H9 (cell line): ENCODE measurements around the gene LRRC45. TPM values are rescaled to one million over a fixed set of nuclear protein-coding genes. Genes with fewer than 3 reads are reported as not detected.

ENCODE experiments used
- DNase-seq: peaks from one replicate; pipeline ENCODE4 v3.0.0-alpha.2; 2017
- H2AFZ ChIP-seq: one replicate; pipeline ENCODE4 v1.6.1; 2013; ENCODE audit warnings: mild to moderate bottlenecking, low read length, control low read depth, moderate library complexity
- H2AK5ac ChIP-seq: 2 replicates; pipeline ENCODE4 v1.6.1; 2013; ENCODE audit warnings: low read length, control low read depth, mixed read lengths; ENCODE audit not compliant: insufficient read length
- H2BK120ac ChIP-seq: one replicate; pipeline ENCODE4 v1.6.1; 2013; ENCODE audit warnings: low read depth, mild to moderate bottlenecking, low read length, control low read depth, inconsistent platforms; ENCODE audit not compliant: poor library complexity, severe bottlenecking
- H2BK12ac ChIP-seq: 2 replicates; pipeline ENCODE4 v1.6.1; 2013; ENCODE audit warnings: low read length, control low read depth, mixed read lengths, low read depth; ENCODE audit not compliant: insufficient read length
- H2BK15ac ChIP-seq: 2 replicates; pipeline ENCODE4 v1.6.1; 2013; ENCODE audit warnings: low read depth, low read length, control low read depth
- H2BK20ac ChIP-seq: one replicate; pipeline ENCODE4 v1.6.1; 2013; ENCODE audit warnings: low read depth, mild to moderate bottlenecking, low read length, control low read depth, inconsistent platforms; ENCODE audit not compliant: poor library complexity, severe bottlenecking
- H2BK5ac ChIP-seq: 2 replicates; pipeline ENCODE4 v1.6.1; 2013; ENCODE audit warnings: low read length, control low read depth, mixed read lengths; ENCODE audit not compliant: insufficient read length
- H3K14ac ChIP-seq: 2 replicates; pipeline ENCODE4 v1.6.1; 2013; ENCODE audit warnings: low read length, control low read depth; ENCODE audit not compliant: insufficient read depth
- H3K18ac ChIP-seq: 2 replicates; pipeline ENCODE4 v1.6.1; 2013; ENCODE audit warnings: low read depth, mild to moderate bottlenecking, mixed read lengths, low read length, control low read depth; ENCODE audit not compliant: insufficient read length
- H3K23ac ChIP-seq: 2 replicates; pipeline ENCODE4 v1.6.1; 2013; ENCODE audit warnings: low read length, control low read depth, mixed read lengths, low read depth; ENCODE audit not compliant: insufficient read length
- H3K23me2 ChIP-seq: 2 replicates; pipeline ENCODE4 v1.6.1; 2013; ENCODE audit warnings: low read depth, mild to moderate bottlenecking, mixed read lengths, low read length, control low read depth; ENCODE audit not compliant: insufficient read length, poor library complexity, severe bottlenecking
- H3K27ac ChIP-seq: 2 replicates; pipeline ENCODE4 v1.5.1; 2013; ENCODE audit warnings: low read length, control low read depth, mixed read lengths, low read depth; ENCODE audit not compliant: insufficient read length
- H3K27me3 ChIP-seq: 2 replicates; pipeline ENCODE4 v1.6.1; 2013; ENCODE audit warnings: low read length, control low read depth, inconsistent platforms; ENCODE audit not compliant: insufficient read depth
- H3K4ac ChIP-seq: 2 replicates; pipeline ENCODE4 v1.6.1; 2013; ENCODE audit warnings: low read depth, mild to moderate bottlenecking, control low read depth, inconsistent platforms, low read length, moderate library complexity
- H3K4me1 ChIP-seq: 2 replicates; pipeline ENCODE4 v1.6.1; 2013; ENCODE audit warnings: low read length, control low read depth, inconsistent platforms; ENCODE audit not compliant: insufficient read depth
- H3K4me2 ChIP-seq: 2 replicates; pipeline ENCODE4 v1.6.1; 2013; ENCODE audit warnings: low read length, control low read depth, mixed read lengths; ENCODE audit not compliant: insufficient read length, insufficient read depth
- H3K56ac ChIP-seq: 2 replicates; pipeline ENCODE4 v1.6.1; 2013; ENCODE audit warnings: low read depth, mild to moderate bottlenecking, mixed read lengths, low read length, control low read depth; ENCODE audit not compliant: insufficient read length
- H3K79me1 ChIP-seq: 2 replicates; pipeline ENCODE4 v1.6.1; 2013; ENCODE audit warnings: low read depth, mild to moderate bottlenecking, moderate library complexity, low read length, control low read depth, inconsistent platforms; ENCODE audit not compliant: insufficient read depth, poor library complexity, severe bottlenecking
- H3K79me2 ChIP-seq: 2 replicates; pipeline ENCODE4 v1.6.1; 2013; ENCODE audit warnings: low read length, control low read depth, inconsistent platforms; ENCODE audit not compliant: insufficient read depth
- H3K9ac ChIP-seq: 2 replicates; pipeline ENCODE4 v1.6.1; 2013; ENCODE audit warnings: low read length, control low read depth, mixed read lengths; ENCODE audit not compliant: insufficient read length; ENCODE audit errors: extremely low read depth
- H3K9me3 ChIP-seq: one replicate; pipeline ENCODE4 v1.6.1; 2013; ENCODE audit warnings: low read depth, low read length, inconsistent platforms; ENCODE audit not compliant: control insufficient read depth
- H3T11ph ChIP-seq: one replicate; pipeline ENCODE4 v1.6.1; 2013; ENCODE audit warnings: mild to moderate bottlenecking, low read length, control low read depth, inconsistent platforms
- H4K20me1 ChIP-seq: one replicate; pipeline ENCODE4 v1.6.1; 2013; ENCODE audit not compliant: control insufficient read depth, insufficient read length, insufficient read depth
- H4K5ac ChIP-seq: 2 replicates; pipeline ENCODE4 v1.6.1; 2013; ENCODE audit warnings: low read depth, mild to moderate bottlenecking, mixed read lengths, low read length, control low read depth; ENCODE audit not compliant: insufficient read length
- H4K8ac ChIP-seq: replicated peaks from 2 replicates; pipeline ENCODE4 v1.6.1; 2013; ENCODE audit warnings: low read length, control low read depth, mixed read lengths, low read depth; ENCODE audit not compliant: insufficient read length
- H4K91ac ChIP-seq: 2 replicates; pipeline ENCODE4 v1.6.1; 2013; ENCODE audit warnings: low read depth, mild to moderate bottlenecking, moderate library complexity, mixed read lengths, low read length, control low read depth; ENCODE audit not compliant: insufficient read length
- H3K27ac Mint-ChIP-seq, 3 experiments: 2 replicates in 2 of 3; 3 replicates in 1 of 3; pipeline ENCODE4 v1.8.0; 2020 to 2021; ENCODE audit warnings: mixed read lengths in 3 of 3, mild to moderate bottlenecking in 1 of 3, moderate library complexity in 1 of 3
- H3K27me3 Mint-ChIP-seq: 2 replicates; pipeline ENCODE4 v1.8.0; 2021; ENCODE audit warnings: low read depth, mild to moderate bottlenecking, moderate library complexity, mixed read lengths
- H3K36me3 Mint-ChIP-seq, 3 experiments: 2 replicates in 2 of 3; 3 replicates in 1 of 3; pipeline ENCODE4 v1.8.0; 2020 to 2021; ENCODE audit warnings: low read depth in 3 of 3, mixed read lengths in 3 of 3; ENCODE audit not compliant: insufficient read depth in 1 of 3
- H3K4me1 Mint-ChIP-seq, 2 experiments: 2 replicates each; pipeline ENCODE4 v1.8.0; 2020; ENCODE audit warnings: mixed read lengths in 2 of 2
- H3K4me3 Mint-ChIP-seq, 2 experiments: 2 replicates in 1 of 2; 3 replicates in 1 of 2; pipeline ENCODE4 v1.8.0; 2020 to 2021; ENCODE audit warnings: mild to moderate bottlenecking in 2 of 2, mixed read lengths in 2 of 2, moderate library complexity in 1 of 2
- H3K9me3 Mint-ChIP-seq, 2 experiments: 2 replicates in 1 of 2; 3 replicates in 1 of 2; pipeline ENCODE4 v1.8.0; 2020; ENCODE audit warnings: mild to moderate bottlenecking in 2 of 2, mixed read lengths in 2 of 2, moderate library complexity in 1 of 2
- CTCF ChIP-seq: fragments of 200-600 bp; sonication (generic); conservative IDR thresholded peaks from 3 replicates; pipeline ENCODE4 v1.8.0; 2021; ENCODE audit warnings: antibody characterized with exemption, mild to moderate bottlenecking
- WGBS: extraction: QIAGEN DNeasy Blood & Tissue Kit; methylation state at CpG from one replicate; pipeline ENCODE4 v1.1.7; 2013; ENCODE audit warnings: missing lambda C conversion rate, low lambda C conversion rate, mixed read lengths; ENCODE audit not compliant: insufficient read length; ENCODE audit errors: extremely low coverage; 5-methylcytosine and 5-hydroxymethylcytosine counted together
- total RNA-seq: library from RNA; stranded (reverse); gene quantifications from 2 replicates; pipeline ENCODE4 v1.2.1, GENCODE V29; 2021

LRRC45 gene
- total RNA-seq, 1 experiment from 2014 or later = 28.7 TPM

- Histone ChIP-seq H3K14ac (no peak overlapping the region; the same call in 1 of the 2 replicates), H3K23ac (no peak overlapping the region), H3K27me3 (no peaks in the 10 kb centered on the region), H2AK5ac (no peak overlapping the region), H3K4ac (no peak overlapping the region), H3K23me2 (peaks cover 5% of the 10 kb centered on the region), H4K20me1 (no peaks in the 10 kb centered on the region), H3K18ac (no peak overlapping the region), H3T11ph (no peak overlapping the region), H2BK120ac (no peak overlapping the region), H4K5ac (no peak overlapping the region), H3K79me1 (peaks cover 5% of the 10 kb centered on the region), H3K27ac (no peak overlapping the region), H2BK12ac (no peak overlapping the region), H3K9ac (no peak overlapping the region), H4K8ac (no peak overlapping the region), H3K4me2 (peak overlapping the region; percentile 52), H4K91ac (no peak overlapping the region), H3K4me1 (no peaks in the 10 kb centered on the region), H3K9me3 (no peaks in the 10 kb centered on the region), H2AFZ (no peak overlapping the region), H3K56ac (no peak overlapping the region), H2BK5ac (no peak overlapping the region), H3K79me2 (no peaks in the 10 kb centered on the region), H2BK20ac (no peak overlapping the region), H2BK15ac (no peak overlapping the region)
- no peak for DNase-seq
- no peak overlapping the region for H3K27ac Mint-ChIP-seq
- peaks cover 7 to 16% of the 10 kb centered on the region in 2 experiments for H3K4me1 Mint-ChIP-seq
- peak overlapping the region; percentile 79 to 85 for H3K4me3 Mint-ChIP-seq
- no CpG with 5 or more reads among the region's 55 CpGs for WGBS
- H3K27me3 Mint-ChIP-seq = no peaks in the 10 kb centered on the region; the same call in none of the 2 replicates
- TF ChIP-seq CTCF = no peak
- peaks cover 0 to 2% of the 10 kb centered on the region in 2 experiments; a peak in 1 of 5 replicates for H3K9me3 Mint-ChIP-seq
- peaks cover 3 to 8% (median 4%) of the 10 kb centered on the region in 3 experiments; a peak in 5 of 7 replicates for H3K36me3 Mint-ChIP-seq
Observed at GRCh38 chr17:82023447-82024241, 539 bp downstream of the LRRC45 start.
